CD8-positive, alpha-beta memory T cell (primary cell): Measurements from ENCODE around the gene SLC2A13. TPM values are rescaled to one million over a fixed set of nuclear protein-coding genes. Genes with fewer than 3 reads are reported as not detected.

Experiments
- CTCF ChIA-PET: fragments of 350-600 bp; sonication (Branson Sonifier 250); formaldehyde crosslinking; loops from one replicate; lab custom pipeline; 2021; ENCODE audit warnings: antibody characterized with exemption; lab: Charles Lee
- POLR2A ChIA-PET: fragments of 350-600 bp; sonication (Branson Sonifier 250); formaldehyde crosslinking; loops from one replicate; lab custom pipeline; 2021; ENCODE audit warnings: antibody characterized with exemption; lab: Charles Lee
- DNase-seq, 5 donors: peaks; one replicate each; pipeline versions ENCODE4 v3.0.0 to v3.0.0-alpha.2; 2020 to 2022; ENCODE audit warnings: mixed read lengths in 1 of 5
- H3K27ac ChIP-seq: one replicate; pipeline ENCODE4 v1.7.0; 2013; ENCODE audit warnings: low read depth, mild to moderate bottlenecking, low read length, moderate library complexity
- H3K27me3 ChIP-seq: 2 replicates; pipeline ENCODE4 v1.7.0; 2013; ENCODE audit warnings: low read length, mild to moderate bottlenecking; ENCODE audit not compliant: insufficient read depth, poor library complexity, severe bottlenecking
- H3K36me3 ChIP-seq: 2 replicates; pipeline ENCODE4 v1.7.0; 2013; ENCODE audit warnings: mild to moderate bottlenecking, low read length, moderate library complexity; ENCODE audit not compliant: insufficient read depth
- H3K4me1 ChIP-seq: 2 replicates; pipeline ENCODE4 v1.7.0; 2013; ENCODE audit warnings: mild to moderate bottlenecking, low read length, moderate library complexity; ENCODE audit not compliant: insufficient read depth
- H3K4me3 ChIP-seq: 2 replicates; pipeline ENCODE4 v1.7.0; 2013; ENCODE audit warnings: mild to moderate bottlenecking, low read length
- H3K9me3 ChIP-seq: 2 replicates; pipeline ENCODE4 v1.7.0; 2013; ENCODE audit warnings: mild to moderate bottlenecking, low read length
- H3K27ac Mint-ChIP-seq, 8 donors: one replicate each; pipeline ENCODE4 v1.8.0; 2020 to 2021; ENCODE audit warnings: mixed read lengths in 8 of 8, mild to moderate bottlenecking in 6 of 8, inconsistent platforms in 3 of 8, moderate library complexity in 3 of 8
- H3K27me3 Mint-ChIP-seq, 2 donors: one replicate each; pipeline ENCODE4 v1.8.0; 2020 to 2021; ENCODE audit warnings: mixed read lengths in 2 of 2, mild to moderate bottlenecking in 1 of 2, moderate library complexity in 1 of 2
- H3K36me3 Mint-ChIP-seq, 3 donors: one replicate each; pipeline ENCODE4 v1.8.0; 2020 to 2021; ENCODE audit warnings: mixed read lengths in 3 of 3, inconsistent platforms in 1 of 3, mild to moderate bottlenecking in 1 of 3
- H3K4me1 Mint-ChIP-seq, 3 donors: one replicate each; pipeline ENCODE4 v1.8.0; 2020 to 2021; ENCODE audit warnings: mixed read lengths in 3 of 3, inconsistent platforms in 1 of 3, mild to moderate bottlenecking in 1 of 3
- H3K4me3 Mint-ChIP-seq, 7 donors: one replicate each; pipeline ENCODE4 v1.8.0; 2020 to 2021; ENCODE audit warnings: mixed read lengths in 7 of 7, mild to moderate bottlenecking in 6 of 7, moderate library complexity in 4 of 7, inconsistent platforms in 2 of 7
- H3K9me3 Mint-ChIP-seq, 5 donors: one replicate each; pipeline ENCODE4 v1.8.0; 2020 to 2022; ENCODE audit warnings: mixed read lengths in 5 of 5, mild to moderate bottlenecking in 3 of 5, moderate library complexity in 2 of 5, inconsistent platforms in 1 of 5
- polyA plus RNA-seq: library from polyadenylated mRNA; unstranded; fragments of 300-500 nt; fragmentation: Illumina TruSeq; gene quantifications from one replicate; pipeline ENCODE4 v1.2.3, GENCODE V29; 2021
- total RNA-seq, 2 experiments: library from RNA; stranded (reverse); gene quantifications; one replicate each; pipeline ENCODE4 v1.2.3, GENCODE V29; 2021

SLC2A13 gene
- total and polyA plus RNA-seq, 3 experiments from 2014 or later = 2.1 to 6.5 (median 6.3) TPM

DNA sequence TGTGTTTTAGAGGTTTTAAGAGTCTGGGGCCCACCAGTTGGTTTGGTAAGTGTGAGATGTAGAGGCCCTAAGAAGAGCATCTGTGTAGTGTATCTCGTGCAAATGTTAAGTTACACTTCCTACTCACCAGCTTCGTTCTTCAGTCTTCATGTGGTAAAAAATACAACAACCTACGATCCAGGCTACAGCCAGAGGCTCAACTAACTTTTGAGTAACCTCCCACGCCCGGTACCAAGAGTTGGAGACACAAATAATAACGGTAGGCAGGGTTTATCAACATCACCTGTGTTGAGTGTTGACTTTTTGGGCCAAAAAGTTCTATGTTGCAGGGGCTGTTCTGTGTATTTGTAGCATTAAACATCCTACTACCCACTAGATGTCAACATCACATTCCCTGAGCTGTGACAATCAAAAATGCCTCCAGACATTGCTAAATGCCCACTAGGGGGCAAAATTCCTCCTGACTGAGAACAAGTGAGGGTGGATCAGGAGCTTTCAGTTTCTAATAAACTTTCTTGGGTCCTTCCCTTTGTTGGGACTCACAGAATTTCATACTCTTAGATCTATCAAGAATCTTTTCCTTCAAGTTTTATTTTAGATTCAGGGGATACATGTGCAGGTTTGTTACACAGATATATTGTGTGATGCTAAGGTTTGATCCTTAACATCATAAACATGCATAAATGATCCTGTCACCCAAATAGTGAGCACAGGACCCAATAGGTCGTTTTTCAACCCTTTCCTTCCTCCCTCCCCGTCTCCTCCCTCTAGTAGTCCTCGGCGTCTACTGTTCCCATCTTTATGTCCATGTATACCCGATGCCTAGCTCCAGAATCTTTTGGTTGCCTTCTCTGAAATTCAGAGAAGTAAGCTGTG, 94.7 kb downstream of the SLC2A13 start:
- H3K4me1 ChIP-seq = peaks cover 4% of the 10 kb centered on the region
- no peaks in the 10 kb centered on the region for H3K27me3 ChIP-seq
- no peaks in the 10 kb centered on the region for H3K36me3 Mint-ChIP-seq
- ChIA-PET POLR2A (interaction anchor here (0.6 to 1.2 kb wide), 2 partner anchors 9 to 95 kb away, joined by 5 to 9 read pairs; partner anchors contain the start of gene SLC2A13), CTCF (interaction anchor here (0.6 to 8.2 kb wide), 19 partner anchors 10 to 693 kb away, joined by 3 to 117 read pairs (median 4); partner anchors contain the start of gene SLC2A13)
- H3K9me3 Mint-ChIP-seq = no peaks in the 10 kb centered on the region
- peaks cover 11 to 27% (median 25%) of the 10 kb centered on the region in 3 donors for H3K4me1 Mint-ChIP-seq
- H3K4me3 ChIP-seq = peak overlapping the region; percentile 27
- H3K27me3 Mint-ChIP-seq = no peaks in the 10 kb centered on the region
- H3K4me3 Mint-ChIP-seq = peak overlapping the region; percentile 32 to 88 (median 62)
- no peaks in the 10 kb centered on the region for H3K9me3 ChIP-seq
- DNase-seq = peak; percentile 32 to 72 (median 55)
- H3K36me3 ChIP-seq = no peaks in the 10 kb centered on the region
- H3K27ac Mint-ChIP-seq = peak overlapping the region in 5 of 8 donors; percentile 5 to 91 (median 54)
- H3K27ac ChIP-seq = no peak overlapping the region

DNA sequence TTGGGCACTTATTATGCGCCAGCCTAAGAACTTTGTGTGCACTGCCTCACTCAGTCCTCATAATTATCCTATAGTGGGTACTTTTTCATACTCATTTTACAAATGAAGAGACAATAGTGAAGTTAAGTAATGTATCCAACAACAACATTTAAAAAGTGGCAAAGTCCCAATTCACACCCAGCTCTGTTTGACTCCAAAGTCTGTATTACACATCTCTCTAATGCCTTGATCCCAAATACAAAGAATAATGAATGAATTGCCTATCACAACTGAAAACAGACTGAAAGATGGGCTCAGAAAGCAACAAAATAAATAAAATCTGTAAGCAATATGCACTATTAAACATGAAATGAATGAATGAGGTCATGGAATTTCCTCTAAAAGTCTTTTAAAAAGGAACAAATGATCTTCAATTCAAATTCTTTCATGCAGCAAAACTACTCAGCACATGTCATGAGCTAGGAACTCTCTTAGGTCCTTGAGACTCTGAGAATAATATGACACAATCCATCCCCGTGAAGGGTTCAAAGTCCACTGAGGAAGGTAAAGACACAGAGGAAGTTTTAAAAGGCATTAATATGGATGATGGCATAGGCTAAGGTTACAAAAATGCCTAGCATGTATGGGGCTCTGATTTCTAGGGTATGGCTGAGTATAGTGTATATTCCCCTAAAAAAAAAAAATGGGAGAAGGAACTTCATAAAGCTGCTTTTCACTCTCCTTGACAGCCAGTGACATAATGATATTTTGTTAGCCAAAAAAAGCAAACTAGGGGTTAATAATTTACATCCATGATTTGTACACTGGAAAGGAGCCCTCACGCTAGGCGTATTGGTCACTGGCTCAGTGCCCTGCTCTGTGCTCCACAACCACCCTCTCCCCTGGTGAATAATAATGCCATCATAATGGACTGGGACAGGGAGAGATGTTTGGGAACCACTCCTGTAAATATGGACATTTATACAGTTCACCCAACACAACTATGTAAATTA, 103.4 kb downstream of the SLC2A13 start:
- peaks cover 9 to 44% (median 25%) of the 10 kb centered on the region in 3 donors for H3K36me3 Mint-ChIP-seq
- H3K9me3 ChIP-seq = no peaks in the 10 kb centered on the region
- peaks cover 0 to 2% (median 0%) of the 10 kb centered on the region in 3 donors for H3K4me1 Mint-ChIP-seq
- POLR2A ChIA-PET = no interaction called here
- no peaks in the 10 kb centered on the region for H3K36me3 ChIP-seq
- no peak overlapping the region for H3K27ac ChIP-seq
- no peak overlapping the region for H3K4me3 ChIP-seq
- no peaks in the 10 kb centered on the region for H3K27me3 ChIP-seq
- no peaks in the 10 kb centered on the region for H3K27me3 Mint-ChIP-seq
- no peak overlapping the region for H3K4me3 Mint-ChIP-seq
- CTCF ChIA-PET = no interaction called here
- H3K4me1 ChIP-seq = no peaks in the 10 kb centered on the region
- peaks cover 26 to 32% (median 29%) of the 10 kb centered on the region in 5 donors for H3K9me3 Mint-ChIP-seq
- no peak for DNase-seq
- H3K27ac Mint-ChIP-seq = no peak overlapping the region

DNA sequence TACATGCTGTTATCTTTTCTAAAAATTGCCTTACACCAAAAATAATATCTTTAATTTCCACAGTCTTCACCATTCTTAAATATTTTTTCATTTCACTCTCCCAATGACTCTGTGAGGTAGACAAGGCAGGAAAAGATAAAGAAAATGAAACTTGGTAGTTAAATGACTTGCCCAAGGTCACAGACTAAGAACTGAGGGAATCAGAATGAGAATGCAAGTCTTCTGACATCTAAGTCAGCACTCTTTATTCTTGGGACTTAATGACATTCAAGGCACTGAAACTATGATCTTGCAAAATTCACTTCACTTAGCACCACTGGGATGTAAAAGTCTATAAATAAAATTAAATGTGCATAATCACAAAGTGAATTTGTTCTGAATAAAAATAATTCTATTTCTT, 104.5 kb downstream of the SLC2A13 start:
- CTCF ChIA-PET = interaction anchor here (0.9 kb wide), 1 partner anchor 10 kb away, joined by 3 read pairs; no protein-coding TSS in a partner anchor

DNA sequence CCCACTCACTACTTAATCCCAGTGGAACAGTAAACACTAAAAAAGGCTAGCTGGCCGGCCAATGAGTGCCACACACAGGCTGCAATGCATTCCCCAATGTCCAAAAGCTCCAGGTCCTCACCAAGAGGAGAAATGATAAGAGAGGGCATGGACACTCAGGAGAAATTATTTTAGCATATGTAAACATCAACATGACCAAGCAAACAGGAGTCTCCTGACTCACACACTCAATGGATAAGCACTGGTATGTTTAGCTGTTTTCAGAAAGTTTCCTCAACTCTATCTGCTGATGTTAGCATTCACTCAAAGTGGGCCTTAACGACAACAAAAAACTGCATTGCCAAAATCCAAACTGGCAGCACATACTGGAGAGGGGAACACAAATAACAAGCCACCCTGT, 105.0 kb downstream of the SLC2A13 start:
- Mint-ChIP-seq H3K27me3 (no peaks in the 10 kb centered on the region), H3K4me1 (peaks cover 0 to 2% (median 0%) of the 10 kb centered on the region in 3 donors), H3K9me3 (peaks cover 31 to 45% (median 40%) of the 10 kb centered on the region in 5 donors), H3K27ac (no peak overlapping the region), H3K4me3 (no peak overlapping the region), H3K36me3 (peaks cover 13 to 59% (median 34%) of the 10 kb centered on the region in 3 donors)
- Histone ChIP-seq H3K27me3 (no peaks in the 10 kb centered on the region), H3K27ac (no peak overlapping the region), H3K9me3 (no peaks in the 10 kb centered on the region), H3K4me1 (no peaks in the 10 kb centered on the region), H3K4me3 (no peak overlapping the region), H3K36me3 (no peaks in the 10 kb centered on the region)
- no peak for DNase-seq
- POLR2A ChIA-PET = no interaction called here
- CTCF ChIA-PET = interaction anchor here (0.9 to 1.4 kb wide), 2 partner anchors 10 to 11 kb away, joined by 3 read pairs; no protein-coding TSS in a partner anchor

More for the DNA sequence above, 104.5 kb downstream of the SLC2A13 start:
- no peak overlapping the region for H3K4me3 ChIP-seq
- POLR2A ChIA-PET = no interaction called here
- H3K9me3 ChIP-seq = no peaks in the 10 kb centered on the region
- H3K36me3 Mint-ChIP-seq = peaks cover 11 to 54% (median 31%) of the 10 kb centered on the region in 3 donors
- no peak overlapping the region for H3K4me3 Mint-ChIP-seq
- no peaks in the 10 kb centered on the region for H3K27me3 Mint-ChIP-seq
- no peaks in the 10 kb centered on the region for H3K36me3 ChIP-seq
- H3K9me3 Mint-ChIP-seq = peaks cover 31 to 42% (median 38%) of the 10 kb centered on the region in 5 donors
- no peak overlapping the region for H3K27ac Mint-ChIP-seq
- H3K4me1 Mint-ChIP-seq = peaks cover 0 to 2% (median 0%) of the 10 kb centered on the region in 3 donors
- H3K4me1 ChIP-seq = no peaks in the 10 kb centered on the region
- H3K27ac ChIP-seq = no peak overlapping the region
- no peak for DNase-seq
- H3K27me3 ChIP-seq = no peaks in the 10 kb centered on the region

DNA sequence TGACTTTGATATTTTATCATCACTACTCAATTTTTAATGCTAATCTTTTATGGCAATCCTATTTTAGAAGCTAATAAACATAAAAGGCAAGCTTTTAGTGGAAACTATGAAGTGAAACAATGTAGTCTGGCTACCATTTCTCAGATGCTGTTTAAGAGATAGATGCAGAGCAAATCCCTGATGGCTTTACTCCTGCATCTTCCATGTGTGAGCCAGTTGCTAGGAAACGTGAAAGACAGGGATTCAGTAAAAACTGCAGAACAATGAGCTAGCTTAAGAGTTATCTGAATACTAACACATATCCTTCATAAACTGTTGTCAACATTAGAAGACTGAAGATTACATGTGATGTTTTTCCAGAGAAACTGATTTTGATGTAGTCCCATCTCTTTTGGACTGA, 112.6 kb downstream of the SLC2A13 start:
- POLR2A ChIA-PET = no interaction called here
- no peak overlapping the region for H3K27ac ChIP-seq
- no peak for DNase-seq
- no peak overlapping the region for H3K27ac Mint-ChIP-seq
- peaks cover 5 to 21% (median 20%) of the 10 kb centered on the region in 5 donors for H3K9me3 Mint-ChIP-seq
- CTCF ChIA-PET = no interaction called here
- H3K4me3 ChIP-seq = no peak overlapping the region
- H3K4me3 Mint-ChIP-seq = no peak overlapping the region
- H3K36me3 ChIP-seq = no peaks in the 10 kb centered on the region
- H3K36me3 Mint-ChIP-seq = peaks cover 8 to 25% (median 15%) of the 10 kb centered on the region in 3 donors
- H3K4me1 Mint-ChIP-seq = peaks cover 3 to 10% (median 6%) of the 10 kb centered on the region in 3 donors
- no peaks in the 10 kb centered on the region for H3K4me1 ChIP-seq
- no peaks in the 10 kb centered on the region for H3K27me3 Mint-ChIP-seq
- no peaks in the 10 kb centered on the region for H3K9me3 ChIP-seq
- H3K27me3 ChIP-seq = no peaks in the 10 kb centered on the region

DNA sequence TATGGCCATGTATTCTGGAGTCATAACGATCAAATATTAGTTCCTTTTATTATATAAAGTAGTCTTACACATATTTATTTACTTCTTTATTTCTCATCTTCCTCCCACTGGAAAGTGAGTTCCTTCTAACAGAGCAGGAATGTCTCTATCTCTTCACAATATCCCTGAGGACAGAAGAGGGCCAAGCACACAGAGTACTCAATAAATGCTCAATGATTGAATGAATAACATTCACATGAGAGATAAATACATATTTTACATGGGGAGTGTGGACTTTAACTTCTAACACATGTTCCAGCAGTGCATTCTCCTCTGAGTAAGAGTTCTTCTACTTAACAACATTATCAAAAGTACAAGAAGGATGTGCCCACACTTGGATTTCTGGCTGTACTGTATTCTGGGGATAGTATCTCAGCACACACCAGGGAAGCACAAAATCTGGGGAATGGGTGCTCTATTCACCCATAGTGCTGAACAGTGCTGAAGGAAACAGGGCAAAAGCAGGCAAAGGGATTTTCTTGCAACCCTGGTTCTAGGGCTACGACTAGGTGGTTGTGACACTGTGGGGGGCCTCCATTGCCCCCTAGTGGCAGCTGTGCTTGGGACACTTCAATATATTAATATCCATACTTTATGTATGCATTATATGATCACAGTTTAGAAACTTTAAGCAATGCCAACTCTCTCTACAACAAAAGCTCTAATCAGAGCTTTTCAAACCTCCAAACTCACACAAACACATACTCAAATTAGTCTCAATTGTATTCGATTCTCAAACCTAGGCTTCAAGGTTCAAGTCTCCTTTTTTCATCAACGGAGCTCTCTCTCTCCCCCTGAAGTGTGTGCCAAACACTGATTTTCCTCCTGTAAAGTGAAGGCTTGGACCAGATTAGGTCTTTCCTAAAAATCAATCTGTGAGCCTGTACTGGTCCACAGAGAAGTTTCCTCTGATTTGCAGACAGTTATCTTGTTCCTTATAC, 115.5 kb downstream of the SLC2A13 start:
- no peaks in the 10 kb centered on the region for H3K27me3 Mint-ChIP-seq
- Histone ChIP-seq H3K36me3 (no peaks in the 10 kb centered on the region), H3K9me3 (no peaks in the 10 kb centered on the region), H3K4me3 (no peak overlapping the region), H3K27ac (no peak overlapping the region), H3K4me1 (no peaks in the 10 kb centered on the region), H3K27me3 (no peaks in the 10 kb centered on the region)
- H3K4me3 Mint-ChIP-seq = no peak overlapping the region
- peak overlapping the region in 2 of 8 donors; percentile 13 to 21 for H3K27ac Mint-ChIP-seq
- CTCF ChIA-PET = interaction anchor here (0.9 to 3.1 kb wide), 9 partner anchors 10 to 744 kb away, joined by 3 to 10 read pairs (median 3); no protein-coding TSS in a partner anchor
- H3K4me1 Mint-ChIP-seq = peaks cover 3 to 14% (median 7%) of the 10 kb centered on the region in 3 donors
- H3K36me3 Mint-ChIP-seq = no peaks in the 10 kb centered on the region
- DNase-seq = peak; percentile 26 to 63 (median 37)
- H3K9me3 Mint-ChIP-seq = no peaks in the 10 kb centered on the region
- POLR2A ChIA-PET = no interaction called here

DNA sequence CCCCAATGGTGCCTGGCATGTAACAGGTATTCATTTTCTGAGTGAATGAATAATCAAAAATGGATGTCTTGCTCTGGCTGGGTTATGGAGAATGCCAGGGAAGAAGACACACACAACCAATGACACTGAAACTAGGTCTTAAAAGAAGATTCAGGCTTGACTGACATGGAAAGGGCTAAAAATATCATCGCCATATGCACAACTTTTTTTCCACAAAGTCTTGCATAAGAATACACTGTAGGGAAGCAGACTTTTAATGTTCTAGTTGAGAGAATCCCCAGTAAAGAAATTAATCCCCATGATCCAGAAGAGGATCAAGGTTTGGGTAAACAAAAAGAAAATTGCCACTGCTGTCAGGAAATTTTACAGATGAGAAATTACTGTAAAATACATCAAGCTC, 116.4 kb downstream of the SLC2A13 start:
- H3K4me1 Mint-ChIP-seq = peaks cover 3 to 14% (median 7%) of the 10 kb centered on the region in 3 donors
- ChIA-PET POLR2A (no interaction called here), CTCF (interaction anchor here (1.6 to 3.1 kb wide), 2 partner anchors 44 to 671 kb away, joined by 3 to 10 read pairs; no protein-coding TSS in a partner anchor)
- H3K36me3 Mint-ChIP-seq = no peaks in the 10 kb centered on the region
- H3K27ac Mint-ChIP-seq = peak overlapping the region in 2 of 8 donors; percentile 30 to 34
- H3K9me3 ChIP-seq = no peaks in the 10 kb centered on the region
- no peak overlapping the region for H3K4me3 Mint-ChIP-seq
- H3K36me3 ChIP-seq = no peaks in the 10 kb centered on the region
- H3K4me3 ChIP-seq = no peak overlapping the region
- no peaks in the 10 kb centered on the region for H3K27me3 Mint-ChIP-seq
- no peaks in the 10 kb centered on the region for H3K4me1 ChIP-seq
- H3K27ac ChIP-seq = no peak overlapping the region
- no peaks in the 10 kb centered on the region for H3K9me3 Mint-ChIP-seq
- no peaks in the 10 kb centered on the region for H3K27me3 ChIP-seq
- DNase-seq = no peak
